GM21423 (cell line): Measurements from ENCODE around the gene CSE1L.
"Not testable (repeated sequence)": the region's sequence is repeated elsewhere in the genome, so short reads cannot be mapped to it uniquely, and the experiment has no call there.

Source experiments
- ATAC-seq: cut with Tn5 transposase; IDR thresholded peaks from one replicate; pipeline ENCODE4 v1.9.1; 2021; ENCODE audit warnings: mild to moderate bottlenecking, moderate library complexity; ENCODE audit not compliant: unreplicated experiment

The CSE1L gene

DNA sequence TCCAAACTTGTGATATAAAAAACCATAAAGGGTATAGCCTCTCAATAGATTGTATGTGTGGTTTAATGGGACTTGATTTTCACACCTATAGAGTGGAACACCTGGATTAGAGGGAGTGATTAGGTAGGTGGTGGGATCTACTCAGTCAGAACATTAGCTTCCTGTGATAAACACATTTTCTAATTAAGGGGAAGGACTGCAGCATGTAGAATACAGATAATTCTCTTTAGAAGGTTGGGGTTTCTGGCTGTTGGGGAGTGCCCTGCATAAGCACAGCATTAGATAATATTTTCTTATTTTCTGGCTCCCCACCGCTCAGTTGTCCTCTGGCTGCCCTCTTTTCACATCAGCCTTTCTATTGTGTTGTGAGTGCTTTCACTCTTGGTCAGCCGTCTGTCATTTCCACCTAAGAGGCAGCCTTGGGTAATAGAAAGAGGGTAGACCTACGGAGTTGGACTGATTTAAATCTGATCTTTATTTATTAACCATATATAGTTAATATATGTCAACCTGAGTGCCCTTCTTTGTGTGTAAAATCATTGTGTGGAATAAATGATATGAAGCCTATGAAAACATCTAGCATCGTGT, 8.0 kb downstream of the CSE1L start:
- ATAC-seq: peak; percentile 62

DNA sequence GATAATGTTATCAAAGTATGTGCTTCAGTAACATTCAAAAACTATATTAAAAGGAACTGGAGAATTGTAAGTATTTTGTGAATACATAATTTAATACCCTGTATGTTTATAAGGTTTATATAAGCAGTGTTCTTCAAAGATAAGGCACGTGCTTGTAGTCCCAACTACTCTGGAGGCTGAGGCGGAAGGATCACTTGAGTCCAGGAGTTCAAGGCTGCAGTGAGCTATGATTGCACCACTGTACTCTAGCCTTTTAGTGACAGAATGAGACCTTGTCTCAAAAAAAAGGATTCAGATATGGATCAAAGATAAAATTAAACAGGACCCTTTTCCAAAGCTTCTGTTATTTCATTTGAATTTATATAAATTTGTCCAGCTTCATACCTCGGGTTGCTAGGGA, 17.2 kb downstream of the CSE1L start:
- no peak for ATAC-seq

DNA sequence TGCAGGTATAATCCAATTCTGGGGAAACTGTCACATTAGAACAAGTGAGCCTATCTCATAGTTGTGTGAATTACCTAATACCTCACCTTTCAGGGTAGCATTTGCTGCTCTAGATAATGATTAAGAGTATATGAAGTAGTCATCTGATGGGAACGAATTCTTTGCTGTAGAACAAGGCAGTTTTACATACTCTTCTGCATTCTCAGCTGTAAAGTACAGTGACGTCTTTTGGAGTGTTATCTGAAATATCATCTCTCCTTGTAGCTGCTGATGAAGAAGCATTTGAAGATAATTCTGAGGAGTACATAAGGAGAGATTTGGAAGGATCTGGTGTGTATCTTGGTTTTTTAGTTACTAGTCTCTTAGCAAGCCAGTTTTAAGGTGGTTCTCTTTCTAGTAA, 28.4 kb downstream of the CSE1L start:
- ATAC-seq: no peak

- no peak for ATAC-seq
Measured at GRCh38 chr20:49078310-49078709, 32.2 kb downstream of the CSE1L start.

DNA sequence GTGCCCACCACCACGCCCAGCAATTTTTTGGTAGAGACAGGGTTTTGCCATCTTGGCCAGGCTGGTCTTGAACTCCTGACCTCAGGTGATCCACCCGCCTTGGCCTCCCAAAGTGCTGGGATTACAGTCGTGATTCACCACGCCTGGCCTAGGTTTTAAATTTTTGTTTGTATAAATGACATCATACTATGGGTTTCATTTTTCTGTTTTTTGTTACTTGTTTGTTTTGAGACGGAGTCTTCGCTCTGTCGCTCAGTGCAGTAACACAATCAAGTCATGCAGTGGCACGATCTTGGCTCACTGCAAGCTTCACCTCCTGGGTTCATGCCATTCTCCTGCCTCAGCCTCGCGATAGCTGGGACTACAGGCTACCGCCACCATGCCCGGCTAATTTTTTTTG, 36.2 kb downstream of the CSE1L start:
- not testable (repeated sequence) for ATAC-seq

DNA sequence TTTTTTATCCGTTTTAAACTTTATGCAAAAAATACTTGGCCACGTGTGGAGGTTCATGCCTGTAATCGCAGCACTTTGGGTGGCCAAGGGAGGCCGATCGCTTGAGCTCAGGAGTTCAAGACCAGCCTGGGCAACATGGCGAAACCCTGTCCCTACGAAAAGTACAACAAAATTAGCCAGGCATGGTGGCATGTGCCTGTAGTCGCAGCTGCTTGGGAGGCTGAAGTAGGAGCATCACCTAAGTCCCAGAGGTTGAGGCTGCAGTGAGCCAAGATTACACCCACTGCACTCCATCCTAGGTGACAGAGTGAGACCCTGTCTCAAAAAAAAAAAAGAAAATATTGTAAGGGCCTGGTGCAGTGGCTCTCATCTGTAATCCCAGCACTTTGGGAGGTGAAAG, 45.0 kb downstream of the CSE1L start:
- ATAC-seq: no peak

DNA sequence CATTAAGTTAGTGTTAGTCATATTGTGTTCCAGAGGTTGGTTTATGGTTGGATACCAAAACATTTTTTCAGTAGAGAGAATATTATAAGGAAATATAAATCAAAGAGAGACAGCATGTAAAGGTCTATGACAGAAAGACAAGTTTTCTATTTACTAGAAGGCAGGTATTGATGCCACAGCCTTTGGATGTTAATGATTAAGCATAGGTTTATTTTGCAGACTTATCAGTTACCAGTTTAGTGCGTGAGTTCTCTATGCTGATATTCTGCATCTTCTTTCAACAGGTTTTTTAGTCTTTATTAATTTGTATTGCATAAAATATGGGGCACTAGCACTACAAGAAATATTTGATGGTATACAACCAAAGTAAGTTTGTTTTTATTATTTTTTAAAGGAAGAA, 45.6 kb downstream of the CSE1L start:
- no peak for ATAC-seq

- no peak for ATAC-seq
Measured at GRCh38 chr20:49096203-49096730, 50.2 kb downstream of the CSE1L start.

DNA sequence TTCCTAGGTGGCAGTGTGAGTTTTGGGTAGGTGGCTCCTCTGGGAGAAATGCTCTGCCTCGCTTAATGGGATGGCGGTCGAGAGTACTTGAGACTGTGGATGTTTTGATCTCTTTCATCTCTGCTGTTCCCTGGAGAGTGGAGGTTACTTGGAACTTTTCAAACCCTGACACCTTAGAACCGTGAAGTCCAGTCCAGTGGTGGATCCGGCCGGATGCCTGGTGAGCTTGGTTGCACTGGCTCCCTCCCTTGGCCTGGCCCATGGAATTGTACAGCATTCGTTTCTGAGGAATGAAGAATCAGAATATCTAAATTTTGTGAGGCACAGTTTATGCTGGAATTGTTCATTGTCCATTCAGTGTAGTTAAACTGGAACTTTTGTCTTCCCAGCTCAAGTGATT, 51.0 kb downstream of the CSE1L start:
- no peak for ATAC-seq

- no peak for ATAC-seq
Measured at GRCh38 chr20:49098136-49098535, 52.0 kb downstream of the CSE1L start.

DNA sequence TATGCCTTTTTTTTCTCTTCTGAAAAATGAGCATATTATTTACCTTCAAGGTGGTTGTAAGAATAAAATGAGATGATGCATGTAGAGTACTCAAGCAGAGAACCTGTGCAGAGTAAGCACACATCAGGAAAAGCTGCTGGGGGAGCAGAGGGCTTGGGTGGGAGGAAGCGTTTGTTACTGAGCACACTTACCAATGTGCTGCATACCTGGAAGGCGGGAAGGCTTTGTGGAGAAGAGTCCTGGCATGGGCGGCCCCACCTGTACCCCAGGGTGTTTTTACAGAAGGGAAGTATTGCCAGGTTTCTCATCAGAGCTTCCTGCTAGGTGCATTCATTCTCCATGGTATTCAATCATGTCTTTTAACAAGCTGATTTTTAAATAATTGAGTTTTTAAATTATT, 52.9 kb downstream of the CSE1L start:
- no peak for ATAC-seq

DNA sequence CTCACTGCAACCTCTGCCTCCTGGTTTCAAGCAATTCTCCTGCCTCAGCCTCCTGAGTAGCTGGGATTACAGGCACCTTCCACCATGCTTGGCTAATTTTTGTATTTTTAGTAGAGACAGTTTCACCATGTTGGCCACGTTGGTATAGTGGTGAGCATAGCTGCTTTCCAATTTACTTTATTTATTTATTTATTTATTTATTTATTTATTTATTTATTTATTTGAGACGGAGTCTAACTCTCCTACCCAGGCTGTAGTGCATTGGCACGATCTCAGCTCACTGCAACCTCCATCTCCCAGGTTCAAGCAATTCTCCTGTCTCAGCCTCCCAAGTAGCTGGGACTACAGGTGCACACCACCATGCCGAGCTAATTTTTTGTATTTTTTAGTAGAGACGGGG, 54.2 kb downstream of the CSE1L start:
- ATAC-seq: not testable (repeated sequence)

DNA sequence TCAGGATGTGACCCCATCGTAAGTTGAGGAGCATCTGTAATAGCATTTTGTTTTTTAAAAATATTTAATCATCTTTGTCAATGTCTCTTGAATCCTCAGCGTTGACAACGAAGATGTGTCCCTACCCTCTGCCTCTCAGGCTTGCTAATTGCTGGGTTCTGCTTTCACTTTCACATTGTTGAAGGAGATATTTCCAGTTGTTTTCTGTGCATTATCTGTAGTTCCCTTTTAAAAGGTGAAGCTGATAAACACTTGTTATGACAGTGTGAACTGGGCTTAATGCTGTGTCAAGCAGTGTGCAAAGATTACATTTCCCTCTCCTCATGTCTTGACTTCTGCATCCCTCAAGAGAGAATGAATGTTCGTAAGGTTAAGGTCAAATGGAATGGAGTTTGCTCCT, 54.9 kb downstream of the CSE1L start:
- no peak for ATAC-seq

DNA sequence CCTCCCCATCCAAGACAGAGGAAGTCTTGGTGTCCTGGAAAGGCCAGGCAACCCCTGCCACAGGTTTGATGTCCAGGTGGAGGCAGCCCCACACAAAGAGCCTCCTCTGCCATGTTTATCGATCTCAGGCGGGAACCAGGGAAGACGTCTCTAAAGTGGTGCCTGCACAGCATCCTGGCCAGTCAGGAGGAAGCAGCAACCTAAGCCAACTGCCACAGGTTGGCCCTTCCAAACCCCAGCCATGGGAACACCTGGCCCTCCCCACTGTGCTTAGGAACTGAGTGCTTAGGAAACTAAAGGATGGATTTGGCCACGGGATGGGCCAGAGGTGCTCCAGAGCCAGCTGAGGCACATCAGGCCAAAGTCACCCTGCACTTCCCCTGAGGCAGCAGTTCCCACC, 56.9 kb downstream of the CSE1L start:
- no peak for ATAC-seq

GRCh38 chr20:49103647-49104364, 57.7 kb downstream of the CSE1L start:
- no peak for ATAC-seq

GRCh38 chr20:49104365-49104648, 58.2 kb downstream of the CSE1L start:
- ATAC-seq: no peak

GRCh38 chr20:49104979-49105547, 59.0 kb downstream of the CSE1L start:
- ATAC-seq: not testable (repeated sequence)

DNA sequence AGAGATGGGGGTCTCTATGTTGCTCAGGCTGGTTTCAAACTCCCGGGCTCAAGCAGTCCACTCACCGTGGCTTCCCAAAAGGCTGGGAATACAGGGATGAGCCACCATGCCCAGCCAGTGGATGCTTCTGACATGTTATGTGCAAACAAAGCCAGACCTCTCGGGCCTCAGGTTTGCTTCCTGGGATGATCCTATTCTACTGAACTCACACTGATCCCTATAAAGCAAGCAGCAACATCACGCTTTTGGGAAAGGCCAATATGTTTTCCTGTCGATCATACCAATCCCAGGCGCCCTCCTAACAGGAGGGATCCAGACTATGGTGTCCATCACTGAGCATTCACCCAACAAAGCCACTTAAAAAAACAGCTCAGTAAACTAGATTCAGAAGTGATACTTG, 60.2 kb downstream of the CSE1L start:
- ATAC-seq: no peak

DNA sequence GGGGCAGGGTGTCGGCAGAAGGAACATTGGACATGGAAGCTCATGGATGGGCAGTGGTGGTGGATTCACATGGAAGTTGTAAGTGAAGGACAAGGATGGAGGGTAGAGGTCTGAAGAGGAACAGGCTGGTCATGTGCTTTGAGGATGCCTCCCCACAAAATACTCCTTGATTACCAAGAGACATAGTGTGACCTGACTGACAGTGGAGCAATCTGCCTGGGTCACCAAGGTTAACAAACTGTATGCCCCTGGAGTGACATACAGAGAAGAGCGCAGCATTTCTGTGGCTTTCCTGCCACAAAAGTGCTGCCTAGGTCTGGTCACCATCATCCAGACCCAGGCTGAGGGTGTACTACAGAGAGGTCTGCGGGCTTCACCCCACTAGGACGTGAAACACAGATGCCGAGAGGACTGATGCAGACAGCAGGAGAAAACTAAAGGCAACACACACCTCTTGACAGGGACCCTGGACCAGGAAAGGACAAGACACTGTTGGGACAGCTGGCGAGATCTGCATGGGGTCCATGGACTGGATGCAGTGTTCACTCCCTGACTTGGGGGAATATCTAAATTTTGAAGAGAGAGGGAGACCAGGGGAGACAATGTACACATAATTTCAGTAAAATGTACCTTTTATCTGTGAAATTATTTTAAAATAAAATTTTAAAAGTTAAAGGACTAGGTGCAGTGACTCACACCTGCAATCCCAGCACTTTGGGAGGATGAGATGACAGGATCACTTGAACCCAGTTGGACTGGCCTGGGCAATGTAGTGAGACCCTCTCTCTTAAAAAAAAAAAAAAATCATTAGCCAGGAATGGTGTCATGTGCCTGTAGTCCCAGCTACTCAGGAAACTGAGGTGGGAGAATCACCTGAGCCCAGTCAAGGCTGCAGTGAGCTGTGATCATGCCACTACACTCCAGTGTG, 64.9 kb downstream of the CSE1L start:
- ATAC-seq: no peak

DNA sequence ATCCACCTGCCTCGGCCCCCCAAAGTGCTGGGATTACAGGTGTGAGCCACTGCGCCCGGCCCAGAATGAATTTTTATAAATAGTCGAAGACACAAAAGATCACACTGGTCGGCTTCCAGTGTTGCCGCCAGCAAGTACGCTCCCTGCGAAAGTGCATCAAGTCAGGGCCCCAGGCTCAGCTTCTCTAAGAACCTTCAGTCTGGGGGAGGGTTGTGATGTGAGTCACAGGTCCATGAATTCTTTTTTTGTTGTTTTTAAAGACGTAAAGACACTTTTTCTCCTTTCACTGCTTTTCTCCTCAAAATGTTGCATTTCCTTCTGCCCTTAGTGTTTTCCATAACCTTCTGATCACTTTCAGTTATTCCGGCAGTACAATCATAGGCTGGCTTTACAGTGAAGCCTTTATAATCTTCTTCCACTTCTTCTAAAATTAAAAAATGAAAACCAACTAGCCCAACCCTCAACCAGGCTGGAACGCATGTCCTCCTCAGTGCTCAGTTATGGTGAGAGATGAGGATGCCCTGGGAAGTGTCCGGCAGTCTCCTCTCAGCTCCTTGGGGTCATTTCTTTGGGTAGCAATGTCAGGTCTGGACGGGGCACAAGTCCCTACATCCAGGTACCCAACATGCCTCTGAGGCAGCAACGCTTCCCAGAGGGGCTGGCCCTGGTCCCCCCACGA, 66.6 kb downstream of the CSE1L start:
- ATAC-seq: no peak

GRCh38 chr20:49115564-49115963, 69.5 kb downstream of the CSE1L start:
- ATAC-seq: no peak
